NCI-H82 treated with DMSO at 0.1 percent for 48 hours (cell line): ENCODE measurements around the gene CHTF8.
"Not testable (repeated sequence)": the region's sequence is repeated elsewhere in the genome, so short reads cannot be mapped to it uniquely, and the experiment has no call there.

Experiments
- DNase-seq: peaks from one replicate; lab custom pipeline; 2025; ENCODE audit not compliant: unreplicated experiment; lab: John Stamatoyannopoulos, UW

The CHTF8 gene

GRCh38 chr16:69139464-69139863 is 7.1 kb upstream of the CHTF8 start:
- DNase-seq, result not testable (repeated sequence)

- DNase-seq, result no peak
Measured at GRCh38 chr16:69138608-69139007, 6.2 kb upstream of the CHTF8 start.

GRCh38 chr16:69133373-69133954 is 1.1 kb upstream of the CHTF8 start:
- no peak for DNase-seq

- DNase-seq, result peak; percentile 33
Measured at GRCh38 chr16:69131839-69132423, 457 bp downstream of the CHTF8 start.

GRCh38 chr16:69131167-69131838 is 1.1 kb downstream of the CHTF8 start:
- peak; percentile 77 for DNase-seq

GRCh38 chr16:69130461-69130860 is 1.9 kb downstream of the CHTF8 start:
- DNase-seq, result no peak

- no peak for DNase-seq
Measured at GRCh38 chr16:69127966-69128510, 4.3 kb downstream of the CHTF8 start.

GRCh38 chr16:69126801-69127200 is 5.6 kb downstream of the CHTF8 start:
- not testable (repeated sequence) for DNase-seq

GRCh38 chr16:69126221-69126620 is 6.2 kb downstream of the CHTF8 start:
- DNase-seq, result no peak

- DNase-seq, result not testable (repeated sequence)
Measured at GRCh38 chr16:69124961-69125360, 7.4 kb downstream of the CHTF8 start.

- not testable (repeated sequence) for DNase-seq
Measured at GRCh38 chr16:69124406-69124805, 8.0 kb downstream of the CHTF8 start.

- DNase-seq, result peak; percentile 25
Measured at GRCh38 chr16:69123910-69124309, 8.5 kb downstream of the CHTF8 start.

- DNase-seq, result no peak
Measured at GRCh38 chr16:69120096-69120664, 12.2 kb downstream of the CHTF8 start.

- DNase-seq, result no peak
Measured at GRCh38 chr16:69119536-69119935, 12.9 kb downstream of the CHTF8 start.

- no peak for DNase-seq
Measured at GRCh38 chr16:69118994-69119393, 13.4 kb downstream of the CHTF8 start.

- no peak for DNase-seq
Measured at GRCh38 chr16:69118468-69118867, 13.9 kb downstream of the CHTF8 start.

GRCh38 chr16:69116906-69117305 is 15.5 kb downstream of the CHTF8 start:
- no peak for DNase-seq

- DNase-seq, result no peak
Measured at GRCh38 chr16:69116256-69116875, 16.0 kb downstream of the CHTF8 start.

GRCh38 chr16:69115837-69116236 is 16.6 kb downstream of the CHTF8 start:
- DNase-seq, result no peak

- DNase-seq, result no peak
Measured at GRCh38 chr16:69115361-69115760, 17.0 kb downstream of the CHTF8 start.

GRCh38 chr16:69114976-69115355 is 17.4 kb downstream of the CHTF8 start:
- no peak for DNase-seq
